ENCODE measurements around the gene FBLIM1. TPM values are rescaled to one million over a fixed set of nuclear protein-coding genes. Genes with fewer than 3 reads are reported as not detected.

Gene FBLIM1
- total RNA-seq, 1 donor from 2014 or later = 14.3 TPM

GRCh38 chr1:15744122-15744679, 14.4 kb upstream of the FBLIM1 start:
- no peak for FAIRE-seq
- DNase-seq (ENCODE audit: low spot score in 2 of 2) = no peak

DNA sequence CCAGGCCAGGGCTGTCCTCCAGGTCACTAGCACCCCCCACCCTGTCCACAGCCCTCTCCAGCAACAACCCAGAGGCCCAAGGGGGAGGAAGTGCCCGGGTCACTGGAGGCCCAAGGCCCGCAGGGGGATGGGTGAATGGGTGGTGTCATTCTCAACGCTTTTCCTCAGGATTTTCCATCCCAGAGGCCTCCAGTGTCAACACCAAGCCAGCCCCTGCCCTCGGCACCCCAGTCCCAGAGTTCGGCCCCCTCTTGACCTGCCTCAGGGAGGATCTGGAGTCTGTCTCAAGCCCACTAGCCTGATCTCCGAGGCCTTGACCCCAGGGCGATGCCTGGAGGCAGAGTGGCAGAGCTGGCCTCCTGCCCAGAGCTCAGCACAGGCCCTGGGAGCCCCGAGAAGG, 11.2 kb upstream of the FBLIM1 start:
- no peak for DNase-seq (ENCODE audit: low spot score in 2 of 2)
- FAIRE-seq = no peak

DNA sequence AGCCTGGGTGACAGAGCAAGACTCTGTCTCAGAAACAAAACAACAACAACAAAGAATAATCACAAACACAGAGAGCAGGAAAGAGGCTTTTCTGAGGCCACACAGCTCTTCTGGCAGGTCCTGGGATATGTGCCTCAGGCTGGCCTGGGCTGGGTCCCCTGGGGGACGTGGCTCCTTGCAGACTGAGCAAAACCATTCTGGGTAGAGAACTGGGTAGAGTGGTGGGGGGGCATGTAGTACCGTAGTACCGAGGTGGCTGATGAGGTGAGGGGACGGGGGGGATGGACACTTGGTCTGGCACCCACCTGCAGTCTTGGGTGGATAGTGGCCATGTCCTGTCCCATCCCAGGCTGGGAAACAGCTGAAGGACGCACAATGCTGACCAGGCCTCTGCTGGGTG, 10.3 kb upstream of the FBLIM1 start:
- FAIRE-seq (no peak), DNase-seq (ENCODE audit: low spot score in 2 of 2) (no peak)

DNA sequence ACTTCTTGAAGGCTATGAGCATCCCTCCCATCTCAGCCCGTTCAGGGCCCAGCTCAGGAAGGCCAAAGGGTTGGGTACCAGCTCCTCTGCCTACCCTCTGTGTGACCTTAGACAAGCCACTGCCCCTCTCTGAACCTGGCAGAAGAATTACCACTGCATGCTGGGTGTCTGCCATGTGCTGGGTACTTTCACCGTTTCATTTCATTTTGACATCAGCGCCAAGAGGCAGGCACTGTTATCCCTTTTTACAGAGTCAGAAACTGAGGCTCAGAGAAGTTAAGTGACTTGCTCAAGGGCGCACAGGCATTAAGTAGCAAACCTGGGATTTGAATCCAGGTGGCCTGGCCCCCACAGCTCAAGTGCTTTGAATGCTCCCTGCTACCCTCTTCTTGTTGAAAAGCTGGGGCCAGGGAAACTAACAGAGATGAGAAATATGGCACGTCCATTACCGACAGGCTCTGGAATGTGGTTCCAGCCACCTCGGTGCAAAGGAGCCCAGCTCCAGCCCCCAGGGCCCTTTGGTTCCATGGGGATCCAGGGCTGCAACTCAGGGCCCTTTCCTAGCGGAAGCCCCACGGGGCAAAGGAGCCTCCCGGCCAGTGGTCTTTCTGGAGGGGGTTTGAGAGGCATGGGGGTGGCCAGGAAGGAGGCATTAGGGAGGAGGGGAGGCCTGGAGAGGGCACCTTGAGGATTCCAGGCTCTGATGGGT, 9.8 kb upstream of the FBLIM1 start:
- DNase-seq (ENCODE audit: low spot score in 2 of 2) (no peak), FAIRE-seq (no peak)

DNA sequence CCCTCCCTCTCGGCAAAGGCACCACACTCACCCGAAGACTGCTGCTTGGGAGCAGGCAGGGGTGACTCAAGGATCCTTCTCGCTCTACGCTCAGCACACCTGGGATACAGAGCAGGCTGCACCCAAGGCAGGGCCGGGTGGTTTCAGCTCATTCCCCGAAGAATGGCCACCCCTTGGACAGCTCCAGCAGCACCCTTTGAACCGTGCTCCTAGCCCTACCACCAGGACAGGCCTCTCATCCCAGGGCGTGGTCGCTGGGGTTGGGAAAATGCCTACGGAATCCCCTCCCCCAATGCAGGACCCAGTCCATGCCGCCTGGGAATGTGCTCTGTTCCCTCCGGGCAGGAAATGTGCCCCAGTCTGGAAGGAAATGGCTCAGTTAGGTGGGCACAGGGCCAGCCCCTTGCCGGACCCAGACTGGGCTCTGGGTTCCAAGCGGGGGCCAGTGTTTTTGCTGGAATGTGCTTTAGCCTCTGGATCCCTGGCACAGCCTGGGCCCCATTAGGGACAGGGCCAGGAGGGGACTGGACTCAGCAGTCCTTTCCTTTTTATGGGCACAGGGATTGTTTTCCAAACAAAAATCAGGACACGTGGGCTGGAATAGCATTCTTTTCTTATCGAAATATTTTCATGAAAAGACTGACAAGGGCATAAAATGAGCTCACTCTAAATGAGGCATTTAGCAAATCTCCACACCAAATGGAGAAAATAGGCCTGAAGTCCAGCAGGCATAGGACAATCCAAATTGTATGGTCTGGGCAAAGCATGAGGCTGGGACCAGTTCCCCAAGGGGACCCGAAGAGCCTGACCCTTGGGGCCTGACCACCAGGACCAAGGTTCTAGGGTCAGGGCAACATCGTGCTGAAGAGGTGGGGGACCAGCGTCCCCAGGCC, 8.9 kb upstream of the FBLIM1 start:
- FAIRE-seq (no peak), DNase-seq (ENCODE audit: low spot score in 2 of 2) (no peak)

- FAIRE-seq = no peak
- DNase-seq (ENCODE audit: low spot score in 2 of 2) = no peak
Measured at GRCh38 chr1:15750924-15751323, 7.7 kb upstream of the FBLIM1 start.

DNA sequence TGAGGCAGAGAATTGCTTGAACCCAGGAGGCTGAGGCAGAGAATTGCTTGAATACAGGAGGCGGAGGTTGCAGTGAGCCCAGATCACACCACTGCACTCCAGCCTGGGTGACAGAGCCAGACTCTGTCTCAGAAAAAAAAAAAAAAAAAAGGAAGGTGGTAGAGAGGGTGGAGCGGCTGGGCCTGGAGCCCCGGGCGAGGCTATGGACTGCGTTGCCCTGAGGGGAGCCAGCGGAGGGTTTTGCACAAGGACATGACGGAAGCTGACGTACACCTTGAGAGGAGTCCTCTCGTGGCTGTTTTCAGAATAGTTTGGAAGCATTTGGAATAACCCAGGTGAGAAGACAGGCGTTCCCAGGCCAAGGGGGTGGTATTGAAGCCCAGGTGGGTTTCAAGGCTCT, 6.9 kb upstream of the FBLIM1 start:
- FAIRE-seq = no peak

DNA sequence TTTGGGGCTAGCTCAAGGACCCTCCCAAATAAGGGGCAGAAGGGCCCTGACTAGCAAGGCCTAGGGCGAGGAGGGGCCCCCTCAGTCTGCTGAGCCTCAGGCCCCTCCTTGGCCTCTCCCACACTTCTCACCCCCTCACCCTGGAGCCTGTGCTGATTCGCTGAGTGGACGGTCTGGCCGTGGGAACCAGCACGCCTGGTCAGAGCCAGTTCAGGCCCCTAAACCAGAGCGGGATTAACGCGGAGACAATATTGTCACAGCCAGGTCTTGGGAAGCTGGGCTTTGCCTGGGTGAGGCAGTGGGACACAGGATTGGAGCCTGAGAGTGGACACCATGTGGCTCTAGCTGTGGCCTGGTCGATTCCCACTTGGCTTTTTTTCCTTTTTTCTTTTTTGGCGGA, 4.8 kb upstream of the FBLIM1 start:
- no peak for FAIRE-seq

More for the DNA sequence above, 6.9 kb upstream of the FBLIM1 start:
- DNase-seq (ENCODE audit: low spot score in 2 of 2) = no peak

DNA sequence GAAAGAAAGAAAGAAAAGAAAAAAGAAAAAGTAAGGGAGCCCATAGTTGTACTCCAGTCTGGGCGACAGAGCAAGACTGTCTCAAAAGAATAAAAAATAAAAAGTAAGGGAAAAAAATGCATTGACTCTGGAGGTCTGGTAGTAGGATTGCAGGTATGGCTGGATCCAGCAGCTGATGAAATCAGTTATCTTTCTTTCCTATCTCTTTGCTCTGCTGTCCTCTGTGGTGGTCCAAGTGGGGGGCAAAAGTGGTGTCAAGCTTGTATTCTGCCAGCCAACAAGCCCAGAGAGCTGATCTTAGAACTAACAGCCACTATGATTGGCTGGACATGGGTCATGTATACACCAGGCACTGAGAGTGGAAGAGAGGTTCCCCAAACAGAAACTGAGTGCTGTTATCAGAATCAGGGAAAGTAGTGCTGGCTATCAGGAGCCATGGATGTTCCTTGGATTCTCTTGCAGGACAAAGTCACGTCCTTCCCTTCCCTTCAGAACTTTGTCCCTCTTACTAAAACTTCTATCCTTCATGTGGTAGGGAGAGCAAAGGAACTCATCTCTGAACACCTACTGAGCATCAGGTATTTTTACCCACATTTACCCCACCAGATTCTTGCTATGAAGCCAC, 3.5 kb upstream of the FBLIM1 start:
- FAIRE-seq = no peak
- DNase-seq (ENCODE audit: low spot score in 2 of 2) = no peak

More for the DNA sequence above, 4.8 kb upstream of the FBLIM1 start:
- no peak for DNase-seq (ENCODE audit: low spot score in 2 of 2)

- no peak for FAIRE-seq
- no peak for DNase-seq (ENCODE audit: low spot score in 2 of 2)
Measured at GRCh38 chr1:15755646-15756040, 3.0 kb upstream of the FBLIM1 start.

DNA sequence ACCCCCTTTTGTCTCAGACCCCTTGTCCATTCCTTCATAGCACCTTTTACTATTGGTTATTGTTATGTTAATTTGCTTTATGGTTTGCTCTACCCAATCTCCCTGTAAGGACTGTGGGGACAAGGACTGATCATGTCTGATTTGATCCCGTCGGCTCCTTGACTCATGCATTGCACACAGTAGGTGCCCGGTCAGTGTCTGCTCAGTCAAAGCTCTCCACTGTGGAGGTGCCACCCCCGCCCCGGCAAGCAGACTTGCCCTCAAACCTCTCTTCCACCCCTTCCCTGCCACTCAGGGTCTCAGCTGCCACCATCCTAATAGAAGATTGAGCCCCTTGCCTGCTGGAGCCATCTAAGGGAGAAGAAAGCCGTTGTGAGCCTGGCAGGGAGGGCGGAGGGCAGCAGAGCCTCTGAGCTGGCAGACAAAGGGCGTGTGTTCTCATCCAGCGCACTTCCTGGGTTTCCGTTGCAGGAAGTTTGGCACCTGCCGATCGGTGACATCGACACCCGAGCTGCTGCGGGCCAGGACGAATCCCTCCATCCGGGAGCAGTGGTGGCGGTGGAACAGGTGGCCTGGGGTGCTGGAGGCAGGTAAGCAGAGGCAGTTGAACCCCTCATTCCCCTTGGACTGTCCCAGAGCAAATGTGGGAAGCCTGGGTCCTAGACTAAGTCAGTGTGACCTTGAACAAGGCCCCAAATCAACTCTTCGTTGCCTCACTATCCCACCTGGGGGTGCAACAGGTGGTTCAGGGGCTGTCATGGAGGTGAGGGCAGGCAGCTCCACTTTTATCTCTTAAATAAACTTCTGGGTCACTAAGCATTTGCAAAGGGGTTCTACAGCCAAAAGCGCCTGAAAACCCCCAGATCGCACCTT, 2.2 kb upstream of the FBLIM1 start:
- no peak for FAIRE-seq
- peak in 1 of 2 donors; percentile 30 for DNase-seq (ENCODE audit: low spot score in 2 of 2)

DNA sequence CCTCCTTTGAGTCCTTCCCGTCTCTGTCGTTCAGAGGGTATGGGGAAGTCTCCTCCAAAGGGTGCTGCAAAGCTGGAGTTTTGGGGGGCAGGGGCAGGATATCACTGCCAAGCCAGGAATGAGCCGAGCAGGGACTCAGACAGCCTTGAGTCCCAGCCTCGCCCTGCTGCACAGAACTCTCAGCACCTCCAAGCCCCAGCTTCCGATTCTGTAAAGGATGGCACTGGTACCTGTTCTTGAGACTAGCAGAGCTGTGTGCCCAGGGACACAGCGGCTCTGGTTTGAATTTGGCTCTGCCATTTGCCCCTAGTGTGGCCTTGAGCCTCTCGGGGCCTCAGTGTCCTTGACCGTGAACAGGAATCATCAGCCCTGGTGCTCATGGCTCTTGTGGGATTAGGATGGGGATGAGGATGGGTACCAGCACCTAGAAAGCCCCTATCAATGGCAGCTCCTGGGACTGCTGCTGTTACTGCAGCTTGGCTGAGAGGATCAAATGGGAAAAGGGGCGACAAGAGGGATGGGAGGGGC, 1.5 kb upstream of the FBLIM1 start:
- FAIRE-seq = no peak
- no peak for DNase-seq (ENCODE audit: low spot score in 2 of 2)

GRCh38 chr1:15757575-15758342, 836 bp upstream of the FBLIM1 start:
- DNase-seq (ENCODE audit: low spot score in 2 of 2) (peak in 1 of 2 donors; percentile 38), FAIRE-seq (no peak)

- FAIRE-seq (no peak), DNase-seq (ENCODE audit: low spot score in 2 of 2) (peak in 1 of 2 donors; percentile 60)
Measured at GRCh38 chr1:15758953-15759661, 512 bp downstream of the FBLIM1 start.

DNA sequence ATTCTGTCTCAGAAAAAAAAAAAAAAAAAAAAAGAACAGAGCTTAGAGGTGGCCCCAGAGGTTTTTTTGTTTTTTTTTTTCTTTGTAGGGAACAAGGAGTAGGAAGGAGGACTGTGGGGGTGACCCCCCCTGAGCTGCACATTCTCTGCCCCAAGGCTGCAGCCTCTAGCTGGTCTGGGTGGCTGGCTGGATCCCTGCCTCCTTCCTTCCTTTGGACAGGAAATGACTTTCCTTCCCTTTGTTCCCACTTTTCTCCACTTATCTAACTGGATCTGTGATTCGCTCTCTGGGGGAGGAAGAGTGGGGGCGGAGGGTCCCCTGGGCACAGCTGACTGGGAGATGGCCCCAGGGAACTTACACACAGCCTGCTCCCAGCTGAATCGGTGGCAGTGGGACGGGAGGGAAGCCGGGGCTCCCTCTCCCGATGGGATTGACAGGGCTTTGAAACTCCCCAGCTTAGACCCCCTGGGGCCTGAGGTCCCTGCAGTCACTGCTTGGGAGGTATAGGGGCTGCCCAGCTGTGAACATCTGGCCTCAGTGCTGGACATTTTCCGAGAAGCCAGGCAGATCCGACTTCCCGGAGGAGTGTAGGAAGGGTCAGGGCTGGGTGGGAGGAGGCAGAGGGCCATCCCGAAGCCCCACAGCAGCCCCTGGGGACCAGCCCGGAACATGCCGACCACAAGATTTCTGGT, 2.1 kb downstream of the FBLIM1 start:
- FAIRE-seq = no peak

GRCh38 chr1:15761366-15762128, 3.0 kb downstream of the FBLIM1 start:
- DNase-seq (ENCODE audit: low spot score in 2 of 2) (no peak), FAIRE-seq (no peak)

More for the DNA sequence above, 2.1 kb downstream of the FBLIM1 start:
- DNase-seq (ENCODE audit: low spot score in 2 of 2) = peak in 1 of 2 donors; percentile 52

- no peak for FAIRE-seq
- no peak for DNase-seq (ENCODE audit: low spot score in 2 of 2)
Measured at GRCh38 chr1:15762546-15762945, 4.0 kb downstream of the FBLIM1 start.

Measured in frontal cortex (tissue), 4 donors.